Lower leg skin (tissue), 3 donors: ENCODE data around the gene PUDP.

Source experiments
- POLR2A ChIP-seq, 2 donors: fragments of 450-650 bp; IDR thresholded peaks; one replicate each; pipeline ENCODE4 v1.6.1; 2016 to 2017; ENCODE audit warnings: antibody characterized with exemption in 2 of 2, mild to moderate bottlenecking in 1 of 2, moderate library complexity in 1 of 2
- TF ChIP-seq, protein P1 (sequence below), 3 donors: fragments of 450-650 bp; IDR thresholded peaks; one replicate each; pipeline ENCODE4 v1.5.1; 2016; ENCODE audit warnings: antibody characterized with exemption in 3 of 3, mild to moderate bottlenecking in 3 of 3, moderate library complexity in 2 of 3

DNA sequence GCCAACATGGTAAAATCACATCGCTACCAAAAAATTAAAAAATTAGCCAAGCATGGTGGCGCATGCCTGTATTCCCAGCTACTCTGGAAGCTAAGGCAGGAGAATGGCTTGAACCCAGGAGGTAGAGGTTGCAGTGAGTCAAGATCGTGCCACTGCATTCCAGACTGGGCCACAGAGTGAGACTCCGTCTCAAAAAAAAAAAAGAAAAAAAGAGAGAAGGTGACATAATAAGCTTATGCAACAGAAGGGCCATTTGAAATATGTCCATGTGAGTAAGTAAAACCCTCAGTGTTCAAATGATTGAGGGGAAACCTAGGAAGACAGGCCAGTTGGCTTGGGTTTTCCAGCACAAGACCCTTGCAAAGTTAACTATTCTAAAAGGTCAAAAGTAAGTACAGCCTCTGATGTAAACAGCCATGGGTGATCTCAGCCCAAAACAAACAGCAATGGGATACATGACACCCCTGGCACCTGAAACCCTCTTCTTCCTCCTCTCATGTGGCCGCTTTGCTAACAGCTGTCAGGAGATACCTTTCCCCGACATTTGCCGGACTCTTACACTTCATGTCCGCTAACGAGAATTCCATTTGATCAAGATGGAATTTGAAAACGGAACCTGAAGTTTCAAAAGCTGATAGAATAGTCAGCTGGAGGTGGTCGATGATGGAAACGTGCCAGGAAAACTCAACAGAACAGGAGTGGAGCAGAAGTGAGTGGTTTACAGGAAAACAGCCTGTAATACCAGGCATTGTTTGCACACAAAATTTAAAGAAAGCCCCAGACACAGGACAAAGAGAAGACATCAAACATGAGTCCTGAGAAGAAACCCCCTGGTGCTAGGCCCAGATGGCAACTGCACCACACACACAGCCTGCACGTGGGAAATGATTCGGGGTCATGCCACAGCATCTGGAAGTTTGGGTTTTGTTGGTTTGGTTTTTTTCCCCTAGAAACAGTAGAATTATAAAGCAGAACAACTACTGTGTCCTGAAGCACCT, 93.4 kb downstream of the PUDP start:
- TF ChIP-seq, protein P1, sequence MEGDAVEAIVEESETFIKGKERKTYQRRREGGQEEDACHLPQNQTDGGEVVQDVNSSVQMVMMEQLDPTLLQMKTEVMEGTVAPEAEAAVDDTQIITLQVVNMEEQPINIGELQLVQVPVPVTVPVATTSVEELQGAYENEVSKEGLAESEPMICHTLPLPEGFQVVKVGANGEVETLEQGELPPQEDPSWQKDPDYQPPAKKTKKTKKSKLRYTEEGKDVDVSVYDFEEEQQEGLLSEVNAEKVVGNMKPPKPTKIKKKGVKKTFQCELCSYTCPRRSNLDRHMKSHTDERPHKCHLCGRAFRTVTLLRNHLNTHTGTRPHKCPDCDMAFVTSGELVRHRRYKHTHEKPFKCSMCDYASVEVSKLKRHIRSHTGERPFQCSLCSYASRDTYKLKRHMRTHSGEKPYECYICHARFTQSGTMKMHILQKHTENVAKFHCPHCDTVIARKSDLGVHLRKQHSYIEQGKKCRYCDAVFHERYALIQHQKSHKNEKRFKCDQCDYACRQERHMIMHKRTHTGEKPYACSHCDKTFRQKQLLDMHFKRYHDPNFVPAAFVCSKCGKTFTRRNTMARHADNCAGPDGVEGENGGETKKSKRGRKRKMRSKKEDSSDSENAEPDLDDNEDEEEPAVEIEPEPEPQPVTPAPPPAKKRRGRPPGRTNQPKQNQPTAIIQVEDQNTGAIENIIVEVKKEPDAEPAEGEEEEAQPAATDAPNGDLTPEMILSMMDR (IDR thresholded peaks at IDR 0.05) = no peak
- no peak for TF ChIP-seq POLR2A (IDR thresholded peaks at IDR 0.05)
